DOHH2 (cell line): ENCODE measurements around the gene ZFHX3.

Source experiments
- CTCF ChIP-seq: fragments of 200-600 bp; sonication (generic); IDR thresholded peaks from one replicate; pipeline ENCODE4 v1.5.1; 2014; ENCODE audit warnings: antibody characterized with exemption, mild to moderate bottlenecking, low read depth, low read length; ENCODE audit not compliant: poor library complexity, severe bottlenecking
- EZH2phosphoT487 ChIP-seq: fragments of 200-600 bp; sonication (generic); IDR thresholded peaks from 2 replicates; pipeline ENCODE4 v1.6.1; 2017; ENCODE audit warnings: borderline replicate concordance, mild to moderate bottlenecking, antibody characterized with exemption, low read length, moderate library complexity, mixed read lengths

GRCh38 chr16:72840631-72841381 lies 207.1 kb downstream of the ZFHX3 start:
- TF ChIP-seq CTCF (no peak), EZH2phosphoT487 (no peak)
